ENCODE measurements around the gene ADAMTS2. TPM values are rescaled to one million over a fixed set of nuclear protein-coding genes. Genes with fewer than 3 reads are reported as not detected.

Gene ADAMTS2
- total RNA-seq, 1 donor from 2014 or later: 23.5 TPM

DNA sequence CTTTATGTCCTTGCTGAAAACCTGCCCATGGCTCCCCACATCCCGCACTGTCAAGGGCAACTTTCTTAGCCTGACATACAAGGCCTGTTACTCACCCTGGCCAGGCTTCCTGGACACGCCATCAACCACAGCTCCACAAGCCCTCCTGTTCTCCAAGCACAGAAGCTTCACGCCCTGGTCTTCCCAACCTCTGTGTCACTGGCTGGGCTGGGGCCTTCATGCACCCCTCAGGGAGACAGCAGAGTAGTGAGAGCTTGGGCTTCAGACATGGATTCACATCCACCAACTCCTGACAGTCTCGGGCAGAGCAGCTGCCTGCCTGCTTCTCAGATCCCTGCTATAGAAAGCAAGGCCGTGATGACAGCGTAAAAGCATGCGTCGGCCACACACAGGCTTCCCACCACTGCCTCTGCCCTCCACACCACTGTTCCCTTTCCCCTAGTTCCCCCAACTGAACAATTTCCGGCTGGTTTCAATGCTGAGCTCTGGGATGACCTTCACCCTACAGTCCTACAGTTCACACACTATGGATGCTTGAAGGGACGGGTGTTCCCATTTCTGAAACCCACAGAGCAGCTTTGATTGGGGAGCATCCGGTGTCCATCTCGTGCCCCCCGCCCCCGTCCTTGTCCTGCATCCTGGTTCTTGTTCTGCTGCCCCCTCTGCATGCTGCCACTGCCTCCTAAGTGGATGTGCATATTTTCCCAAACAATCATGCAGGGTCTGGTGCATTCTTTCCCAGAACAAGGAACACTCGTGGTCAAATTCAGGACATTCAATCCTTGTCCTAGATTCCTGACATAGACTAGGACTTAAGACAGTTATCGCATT lies 33.4 kb upstream of the ADAMTS2 start:
- Mint-ChIP-seq H3K27me3 (ENCODE audit: unreplicated experiment) (peaks cover 9% of the 10 kb centered on the region), H3K27ac (ENCODE audit: unreplicated experiment) (no peak overlapping the region), H3K4me3 (ENCODE audit: unreplicated experiment) (no peak overlapping the region), H3K9me3 (ENCODE audit: unreplicated experiment) (peaks cover 2% of the 10 kb centered on the region), H3K36me3 (ENCODE audit: unreplicated experiment) (no peaks in the 10 kb centered on the region), H3K4me1 (ENCODE audit: low read depth, unreplicated experiment) (peaks cover 2% of the 10 kb centered on the region)
- no peak for DNase-seq
- no peak for TF ChIP-seq CTCF (IDR thresholded peaks at IDR 0.05; ENCODE audit: partially characterized antibody, unreplicated experiment)

GRCh38 chr5:179378116-179378440 lies 32.8 kb upstream of the ADAMTS2 start:
- no peak overlapping the region for H3K27ac Mint-ChIP-seq (ENCODE audit: unreplicated experiment)
- peaks cover 2% of the 10 kb centered on the region for H3K9me3 Mint-ChIP-seq (ENCODE audit: unreplicated experiment)
- no peak for TF ChIP-seq CTCF (IDR thresholded peaks at IDR 0.05; ENCODE audit: partially characterized antibody, unreplicated experiment)

GRCh38 chr5:179377421-179378115 lies 32.3 kb upstream of the ADAMTS2 start:
- H3K36me3 Mint-ChIP-seq (ENCODE audit: unreplicated experiment): no peaks in the 10 kb centered on the region
- peaks cover 8% of the 10 kb centered on the region for H3K27me3 Mint-ChIP-seq (ENCODE audit: unreplicated experiment)
- H3K4me1 Mint-ChIP-seq (ENCODE audit: low read depth, unreplicated experiment): peaks cover 4% of the 10 kb centered on the region
- H3K4me3 Mint-ChIP-seq (ENCODE audit: unreplicated experiment): no peak overlapping the region
- peaks cover 2% of the 10 kb centered on the region for H3K9me3 Mint-ChIP-seq (ENCODE audit: unreplicated experiment)
- H3K27ac Mint-ChIP-seq (ENCODE audit: unreplicated experiment): no peak overlapping the region
- TF ChIP-seq CTCF (IDR thresholded peaks at IDR 0.05; ENCODE audit: partially characterized antibody, unreplicated experiment): no peak
- DNase-seq: no peak

More at GRCh38 chr5:179378116-179378440, 32.8 kb upstream of the ADAMTS2 start:
- H3K4me1 Mint-ChIP-seq (ENCODE audit: low read depth, unreplicated experiment): peaks cover 2% of the 10 kb centered on the region
- no peak overlapping the region for H3K4me3 Mint-ChIP-seq (ENCODE audit: unreplicated experiment)
- H3K27me3 Mint-ChIP-seq (ENCODE audit: unreplicated experiment): peaks cover 9% of the 10 kb centered on the region
- H3K36me3 Mint-ChIP-seq (ENCODE audit: unreplicated experiment): no peaks in the 10 kb centered on the region
- DNase-seq: no peak

DNA sequence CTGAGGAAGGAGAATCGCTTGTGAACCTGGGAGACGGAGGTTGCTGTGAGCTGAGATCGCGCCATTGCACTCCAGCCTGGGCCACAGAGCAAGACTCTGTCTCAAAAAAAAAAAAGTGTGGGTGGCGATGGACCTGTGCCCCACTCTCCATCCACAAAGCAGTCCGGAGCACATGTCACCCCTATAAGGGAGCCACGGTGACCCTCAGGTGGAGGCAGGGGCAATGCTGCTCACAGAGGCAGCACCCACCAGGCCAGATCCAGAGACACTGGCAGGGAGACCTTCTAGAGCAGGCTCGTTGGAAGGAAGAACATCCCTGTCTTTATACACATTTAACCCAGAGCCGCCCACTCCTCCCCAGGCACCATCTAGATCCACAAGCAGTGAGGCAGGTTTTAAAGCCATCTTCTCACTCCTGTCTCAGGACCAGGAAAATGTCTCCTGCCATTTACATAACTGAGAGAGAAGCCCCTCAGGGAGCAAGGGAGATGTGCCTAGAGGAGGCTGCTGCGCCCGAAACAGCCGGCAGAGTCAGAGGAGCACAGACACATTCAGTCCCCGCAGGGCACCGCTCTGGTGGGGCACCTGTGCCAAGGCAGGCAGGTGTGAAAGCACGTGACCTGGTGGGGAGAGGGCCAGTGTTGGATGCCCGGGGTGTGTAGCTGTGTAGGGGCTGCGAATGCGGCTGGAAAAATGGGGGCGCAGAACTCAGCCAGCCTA lies 31.6 kb upstream of the ADAMTS2 start:
- Mint-ChIP-seq H3K4me3 (ENCODE audit: unreplicated experiment) (no peak overlapping the region), H3K27me3 (ENCODE audit: unreplicated experiment) (peaks cover 10% of the 10 kb centered on the region), H3K9me3 (ENCODE audit: unreplicated experiment) (peaks cover 2% of the 10 kb centered on the region), H3K4me1 (ENCODE audit: low read depth, unreplicated experiment) (peaks cover 6% of the 10 kb centered on the region), H3K27ac (ENCODE audit: unreplicated experiment) (no peak overlapping the region), H3K36me3 (ENCODE audit: unreplicated experiment) (no peaks in the 10 kb centered on the region)
- TF ChIP-seq CTCF (IDR thresholded peaks at IDR 0.05; ENCODE audit: partially characterized antibody, unreplicated experiment): no peak
- no peak for DNase-seq

Measured in glutamatergic neuron (in vitro differentiated cells).